Measurements from ENCODE around the gene SLC25A22.

The SLC25A22 gene

GRCh38 chr11:761526-762108 lies 36.5 kb downstream of the SLC25A22 start:
- Histone ChIP-seq H3K4me3 (ENCODE audit: insufficient read depth in 1 of 2, low read depth in 1 of 2, low read length in 2 of 2) (no peak overlapping the region), H3K9ac (ENCODE audit: low read length) (no peak overlapping the region), H2AFZ (ENCODE audit: low read depth, low read length) (no peak overlapping the region), H2BK12ac (ENCODE audit: low read length in 2 of 2) (no peak overlapping the region), H3K4me1 (ENCODE audit: control insufficient read depth, insufficient read depth, low read depth, low read length) (peaks cover 25% of the 10 kb centered on the region), H2BK15ac (ENCODE audit: low read depth, poor library complexity, severe bottlenecking) (no peak overlapping the region), H3K18ac (ENCODE audit: low read depth in 1 of 2, low read length in 2 of 2) (no peak overlapping the region), H2BK5ac (ENCODE audit: low read depth, low read length, poor library complexity, severe bottlenecking) (no peak overlapping the region), H2BK120ac (ENCODE audit: low read depth, low read length) (no peak overlapping the region), H2AK5ac (ENCODE audit: low read length, severe bottlenecking) (no peak overlapping the region), H4K8ac (ENCODE audit: low read length) (no peak overlapping the region), H3K36me3 (ENCODE audit: control insufficient read depth in 1 of 2, insufficient read depth in 2 of 2, low read depth in 1 of 2, low read length in 2 of 2) (peaks cover 77 to 89% of the 10 kb centered on the region in 2 experiments), H3K4ac (ENCODE audit: low read depth in 1 of 2, low read length in 2 of 2) (no peak overlapping the region), H4K91ac (ENCODE audit: low read length) (no peak overlapping the region), H3K14ac (ENCODE audit: low read length in 2 of 2) (no peak overlapping the region), H3K27me3 (ENCODE audit: control insufficient read depth in 1 of 2, insufficient read depth in 1 of 2, low read length in 2 of 2) (no peaks in the 10 kb centered on the region), H3K79me1 (replicated peaks; ENCODE audit: low read length, poor library complexity, severe bottlenecking) (peaks cover 26% of the 10 kb centered on the region), H3K4me2 (ENCODE audit: low read length, poor library complexity, severe bottlenecking) (no peak overlapping the region), H3K9me3 (ENCODE audit: control insufficient read depth, low read length) (no peaks in the 10 kb centered on the region), H3K27ac (ENCODE audit: low read length, poor library complexity, severe bottlenecking) (no peak overlapping the region), H3K23ac (ENCODE audit: low read length in 2 of 2) (peak overlapping the region in 1 of 2 experiments; percentile 73)
- WGBS = 92% methylated on average over 8 of the region's 8 CpGs
- DNase-seq = no peak

DNA sequence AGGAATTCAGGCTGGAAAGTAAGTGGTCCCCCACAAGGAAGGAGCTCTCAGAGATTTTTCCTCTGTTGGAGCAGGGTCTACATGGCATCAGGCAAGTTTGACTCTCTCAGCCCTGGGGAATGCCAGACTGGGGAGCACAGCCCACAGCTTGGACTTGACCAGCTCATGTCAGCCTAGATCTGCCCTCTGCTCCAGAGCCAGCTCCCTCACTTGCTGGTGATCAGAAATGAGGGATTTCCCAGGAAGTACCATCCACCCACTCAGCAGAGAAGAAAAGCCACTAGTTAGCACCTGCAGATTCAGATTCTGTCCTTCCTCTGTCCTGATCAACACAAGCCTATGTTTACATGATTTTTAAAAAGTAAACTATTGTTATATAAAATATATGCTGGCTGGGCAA lies 37.8 kb downstream of the SLC25A22 start:
- Histone ChIP-seq H3K4me2 (ENCODE audit: low read length, poor library complexity, severe bottlenecking) (no peak overlapping the region), H4K8ac (ENCODE audit: low read length) (no peak overlapping the region), H2AFZ (ENCODE audit: low read depth, low read length) (no peak overlapping the region), H3K79me1 (replicated peaks; ENCODE audit: low read length, poor library complexity, severe bottlenecking) (peaks cover 31% of the 10 kb centered on the region), H3K23ac (ENCODE audit: low read length in 2 of 2) (no peak overlapping the region), H4K91ac (ENCODE audit: low read length) (no peak overlapping the region), H3K4me3 (ENCODE audit: insufficient read depth in 1 of 2, low read depth in 1 of 2, low read length in 2 of 2) (no peak overlapping the region), H3K18ac (ENCODE audit: low read depth in 1 of 2, low read length in 2 of 2) (no peak overlapping the region), H2AK5ac (ENCODE audit: low read length, severe bottlenecking) (no peak overlapping the region), H2BK5ac (ENCODE audit: low read depth, low read length, poor library complexity, severe bottlenecking) (no peak overlapping the region), H3K14ac (ENCODE audit: low read length in 2 of 2) (no peak overlapping the region), H3K4me1 (ENCODE audit: control insufficient read depth, insufficient read depth, low read depth, low read length) (peaks cover 17% of the 10 kb centered on the region), H3K36me3 (ENCODE audit: control insufficient read depth in 1 of 2, insufficient read depth in 2 of 2, low read depth in 1 of 2, low read length in 2 of 2) (peaks cover 79 to 92% of the 10 kb centered on the region in 2 experiments), H3K27me3 (ENCODE audit: control insufficient read depth in 1 of 2, insufficient read depth in 1 of 2, low read length in 2 of 2) (no peaks in the 10 kb centered on the region), H3K9ac (ENCODE audit: low read length) (peak overlapping the region; percentile 8), H3K27ac (ENCODE audit: low read length, poor library complexity, severe bottlenecking) (no peak overlapping the region), H3K4ac (ENCODE audit: low read depth in 1 of 2, low read length in 2 of 2) (no peak overlapping the region), H2BK120ac (ENCODE audit: low read depth, low read length) (no peak overlapping the region), H2BK15ac (ENCODE audit: low read depth, poor library complexity, severe bottlenecking) (no peak overlapping the region), H2BK12ac (ENCODE audit: low read length in 2 of 2) (no peak overlapping the region), H3K9me3 (ENCODE audit: control insufficient read depth, low read length) (no peaks in the 10 kb centered on the region)
- DNase-seq = no peak

- Histone ChIP-seq H3K4ac (ENCODE audit: low read depth in 1 of 2, low read length in 2 of 2) (no peak overlapping the region), H2BK12ac (ENCODE audit: low read length in 2 of 2) (no peak overlapping the region), H2BK5ac (ENCODE audit: low read depth, low read length, poor library complexity, severe bottlenecking) (no peak overlapping the region), H3K4me3 (ENCODE audit: insufficient read depth in 1 of 2, low read depth in 1 of 2, low read length in 2 of 2) (no peak overlapping the region), H3K14ac (ENCODE audit: low read length in 2 of 2) (no peak overlapping the region), H2BK120ac (ENCODE audit: low read depth, low read length) (no peak overlapping the region), H2AK5ac (ENCODE audit: low read length, severe bottlenecking) (peak overlapping the region; percentile 31), H3K23ac (ENCODE audit: low read length in 2 of 2) (no peak overlapping the region), H2BK15ac (ENCODE audit: low read depth, poor library complexity, severe bottlenecking) (no peak overlapping the region), H3K9me3 (ENCODE audit: control insufficient read depth, low read length) (no peaks in the 10 kb centered on the region), H3K18ac (ENCODE audit: low read depth in 1 of 2, low read length in 2 of 2) (no peak overlapping the region), H4K8ac (ENCODE audit: low read length) (no peak overlapping the region), H3K9ac (ENCODE audit: low read length) (no peak overlapping the region), H3K79me1 (replicated peaks; ENCODE audit: low read length, poor library complexity, severe bottlenecking) (peaks cover under 1% of the 10 kb centered on the region), H4K91ac (ENCODE audit: low read length) (peak overlapping the region; percentile 62), H2AFZ (ENCODE audit: low read depth, low read length) (no peak overlapping the region), H3K4me2 (ENCODE audit: low read length, poor library complexity, severe bottlenecking) (peak overlapping the region; percentile 19), H3K4me1 (ENCODE audit: control insufficient read depth, insufficient read depth, low read depth, low read length) (peaks cover 13% of the 10 kb centered on the region), H3K27me3 (ENCODE audit: control insufficient read depth in 1 of 2, insufficient read depth in 1 of 2, low read length in 2 of 2) (no peaks in the 10 kb centered on the region), H3K27ac (ENCODE audit: low read length, poor library complexity, severe bottlenecking) (no peak overlapping the region), H3K36me3 (ENCODE audit: control insufficient read depth in 1 of 2, insufficient read depth in 2 of 2, low read depth in 1 of 2, low read length in 2 of 2) (peaks cover 5 to 7% of the 10 kb centered on the region in 2 experiments)
- DNase-seq = no peak
- WGBS = 96% methylated on average over 2 of the region's 2 CpGs
Observed at GRCh38 chr11:749731-750130, 48.4 kb downstream of the SLC25A22 start.

DNA sequence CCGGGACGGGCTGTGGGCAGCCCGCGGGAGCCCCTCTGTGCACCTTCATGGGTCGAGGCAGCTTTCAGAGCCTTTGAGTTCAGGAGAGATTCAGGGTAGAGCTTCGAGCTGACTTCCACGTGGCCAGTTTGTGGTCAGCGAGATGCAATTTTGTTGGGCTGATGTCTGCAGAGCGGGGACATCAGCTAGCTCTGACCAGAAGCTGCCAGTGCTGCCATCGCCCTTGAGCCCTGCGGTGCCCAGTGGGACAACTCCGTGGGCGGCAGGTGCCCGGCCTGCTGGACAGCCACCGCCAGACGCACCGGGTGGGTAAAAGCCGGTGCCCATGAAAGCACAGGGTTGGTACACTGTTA lies 50.1 kb downstream of the SLC25A22 start:
- 8% methylated on average over 18 of the region's 18 CpGs for WGBS
- Histone ChIP-seq H3K4me2 (ENCODE audit: low read length, poor library complexity, severe bottlenecking) (peak overlapping the region; percentile 79), H3K4ac (ENCODE audit: low read depth in 1 of 2, low read length in 2 of 2) (peak overlapping the region; percentile 80 to 85), H3K4me1 (ENCODE audit: control insufficient read depth, insufficient read depth, low read depth, low read length) (peaks cover 13% of the 10 kb centered on the region), H4K8ac (ENCODE audit: low read length) (peak overlapping the region; percentile 85), H2BK12ac (ENCODE audit: low read length in 2 of 2) (peak overlapping the region in 1 of 2 experiments; percentile 11), H4K91ac (ENCODE audit: low read length) (peak overlapping the region; percentile 90), H2BK120ac (ENCODE audit: low read depth, low read length) (no peak overlapping the region), H3K79me1 (replicated peaks; ENCODE audit: low read length, poor library complexity, severe bottlenecking) (no peaks in the 10 kb centered on the region), H2AK5ac (ENCODE audit: low read length, severe bottlenecking) (no peak overlapping the region), H3K27ac (ENCODE audit: low read length, poor library complexity, severe bottlenecking) (peak overlapping the region; percentile 88), H3K18ac (ENCODE audit: low read depth in 1 of 2, low read length in 2 of 2) (peak overlapping the region; percentile 52 to 96), H3K14ac (ENCODE audit: low read length in 2 of 2) (peak overlapping the region in 1 of 2 experiments; percentile 98), H3K4me3 (ENCODE audit: insufficient read depth in 1 of 2, low read depth in 1 of 2, low read length in 2 of 2) (peak overlapping the region; percentile 88 to 98), H2AFZ (ENCODE audit: low read depth, low read length) (peak overlapping the region; percentile 98), H3K9ac (ENCODE audit: low read length) (peak overlapping the region; percentile 87), H3K27me3 (ENCODE audit: control insufficient read depth in 1 of 2, insufficient read depth in 1 of 2, low read length in 2 of 2) (no peaks in the 10 kb centered on the region), H3K9me3 (ENCODE audit: control insufficient read depth, low read length) (no peaks in the 10 kb centered on the region), H3K36me3 (ENCODE audit: control insufficient read depth in 1 of 2, insufficient read depth in 2 of 2, low read depth in 1 of 2, low read length in 2 of 2) (peaks cover 5 to 7% of the 10 kb centered on the region in 2 experiments), H2BK15ac (ENCODE audit: low read depth, poor library complexity, severe bottlenecking) (no peak overlapping the region), H3K23ac (ENCODE audit: low read length in 2 of 2) (peak overlapping the region in 1 of 2 experiments; percentile 100), H2BK5ac (ENCODE audit: low read depth, low read length, poor library complexity, severe bottlenecking) (no peak overlapping the region)
- peak; percentile 53 for DNase-seq
